GM06990 (cell line): ENCODE data around the gene DAZAP1.

Experiments
- DNase-seq: peaks from one replicate; pipeline ENCODE4 v3.0.0-alpha.2; 2011; ENCODE audit not compliant: insufficient read length; ENCODE audit errors: extremely low read depth
- H3K27me3 ChIP-seq: replicated peaks from 2 replicates; pipeline ENCODE4 v1.6.0; 2011; ENCODE audit warnings: low read length; ENCODE audit not compliant: control insufficient read depth, insufficient read depth
- H3K36me3 ChIP-seq: 2 replicates; pipeline ENCODE4 v1.5.1; 2011; ENCODE audit warnings: low read length; ENCODE audit not compliant: control insufficient read depth, insufficient read depth
- H3K4me3 ChIP-seq: replicated peaks from 2 replicates; pipeline ENCODE4 v1.5.1; 2011; ENCODE audit warnings: low read depth, mild to moderate bottlenecking, control low read depth, low read length
- TF ChIP-seq, protein P1 (sequence below): IDR thresholded peaks from 2 replicates; pipeline ENCODE4 v1.5.1; 2011; ENCODE audit warnings: low read length, control low read depth, mild to moderate bottlenecking, inconsistent platforms; ENCODE audit not compliant: insufficient read depth, poor library complexity, severe bottlenecking

Gene DAZAP1

DNA sequence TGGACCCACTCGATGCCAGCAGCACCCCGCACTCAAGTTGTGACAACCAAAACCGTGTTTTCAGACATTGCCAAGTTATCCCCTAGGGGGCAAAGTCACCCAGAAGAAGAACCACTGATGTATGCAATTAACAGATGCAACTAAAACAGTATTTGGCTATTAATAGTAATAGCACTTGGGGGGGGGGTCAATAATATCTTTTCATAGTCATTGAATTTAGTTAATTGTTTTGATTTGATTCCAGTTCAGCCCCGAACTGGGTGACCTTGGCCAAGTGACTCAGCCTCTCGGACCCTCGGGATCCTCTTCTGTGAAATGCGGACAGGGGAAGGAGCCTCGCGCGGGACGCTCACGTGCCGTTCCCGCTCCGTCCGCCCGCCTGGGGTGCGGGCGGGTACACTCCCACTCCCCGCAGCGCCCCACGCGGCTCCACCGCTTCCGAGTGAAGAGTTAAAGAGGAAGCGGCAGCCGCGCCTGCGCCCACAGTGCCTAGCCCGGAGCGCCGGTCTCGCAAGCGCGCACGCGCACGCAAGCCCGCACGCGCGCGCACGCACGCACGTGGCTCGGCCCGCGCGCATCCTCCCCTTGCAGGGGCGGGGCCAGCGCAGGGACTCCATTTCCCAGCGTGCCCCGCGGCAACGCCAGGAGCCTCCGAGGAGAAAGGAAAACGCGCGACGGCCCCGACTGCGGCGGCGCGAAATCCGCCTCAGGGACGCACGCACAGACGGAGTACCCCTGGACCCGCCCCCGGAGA, 435 bp upstream of the DAZAP1 start:
- peak; percentile 100 for DNase-seq
- Histone ChIP-seq H3K4me3 (peak overlapping the region; percentile 68), H3K27me3 (no peaks in the 10 kb centered on the region), H3K36me3 (peaks cover 10% of the 10 kb centered on the region)
- TF ChIP-seq, protein P1, sequence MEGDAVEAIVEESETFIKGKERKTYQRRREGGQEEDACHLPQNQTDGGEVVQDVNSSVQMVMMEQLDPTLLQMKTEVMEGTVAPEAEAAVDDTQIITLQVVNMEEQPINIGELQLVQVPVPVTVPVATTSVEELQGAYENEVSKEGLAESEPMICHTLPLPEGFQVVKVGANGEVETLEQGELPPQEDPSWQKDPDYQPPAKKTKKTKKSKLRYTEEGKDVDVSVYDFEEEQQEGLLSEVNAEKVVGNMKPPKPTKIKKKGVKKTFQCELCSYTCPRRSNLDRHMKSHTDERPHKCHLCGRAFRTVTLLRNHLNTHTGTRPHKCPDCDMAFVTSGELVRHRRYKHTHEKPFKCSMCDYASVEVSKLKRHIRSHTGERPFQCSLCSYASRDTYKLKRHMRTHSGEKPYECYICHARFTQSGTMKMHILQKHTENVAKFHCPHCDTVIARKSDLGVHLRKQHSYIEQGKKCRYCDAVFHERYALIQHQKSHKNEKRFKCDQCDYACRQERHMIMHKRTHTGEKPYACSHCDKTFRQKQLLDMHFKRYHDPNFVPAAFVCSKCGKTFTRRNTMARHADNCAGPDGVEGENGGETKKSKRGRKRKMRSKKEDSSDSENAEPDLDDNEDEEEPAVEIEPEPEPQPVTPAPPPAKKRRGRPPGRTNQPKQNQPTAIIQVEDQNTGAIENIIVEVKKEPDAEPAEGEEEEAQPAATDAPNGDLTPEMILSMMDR: peak; percentile 50

DNA sequence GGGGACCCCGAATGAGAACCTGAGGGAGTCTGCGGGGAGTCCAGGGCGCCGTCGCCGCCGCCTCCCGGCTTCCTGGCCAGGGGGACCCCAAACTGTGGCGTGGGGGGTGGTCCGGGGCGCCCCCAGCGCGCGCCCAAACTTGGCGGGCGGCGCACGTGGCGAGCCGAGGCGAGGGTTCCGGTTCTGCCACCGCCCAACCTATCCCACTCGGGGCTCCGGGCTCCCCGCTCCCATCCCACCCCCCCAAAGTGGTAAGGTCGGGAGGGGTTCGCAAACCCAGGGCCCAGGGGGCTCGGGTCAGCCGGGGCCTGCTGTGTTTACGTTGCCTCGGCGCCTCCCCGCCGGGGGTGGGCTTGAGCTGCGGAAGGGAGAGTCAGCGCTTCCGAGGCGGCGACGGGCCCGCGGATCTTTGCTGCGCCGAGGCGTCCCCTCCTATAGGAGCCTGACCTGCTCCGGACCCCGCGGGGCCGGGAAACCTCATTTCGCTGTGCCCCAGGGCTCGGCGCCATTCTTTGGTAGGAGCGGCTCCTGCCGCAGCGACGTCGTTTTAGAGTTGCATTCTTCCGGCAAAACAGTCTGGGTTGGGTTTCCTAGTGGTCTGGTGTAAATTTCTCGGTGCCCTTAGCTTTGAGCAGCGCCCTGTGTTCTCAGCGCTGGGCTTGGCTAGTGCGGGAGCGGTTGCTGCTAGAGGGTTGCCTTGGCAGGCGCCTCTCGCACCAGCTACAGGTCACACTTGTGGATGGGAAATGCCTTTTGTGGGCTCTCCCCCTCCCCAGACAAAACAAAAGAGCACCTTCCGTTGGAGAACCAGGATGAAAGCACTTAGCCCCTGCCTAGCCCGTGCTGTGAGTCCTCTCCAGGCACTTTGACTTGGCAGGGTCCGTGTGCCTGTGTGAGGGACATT, 1.2 kb downstream of the DAZAP1 start:
- DNase-seq: peak; percentile 62
- Histone ChIP-seq H3K27me3 (no peaks in the 10 kb centered on the region), H3K4me3 (peak overlapping the region; percentile 84), H3K36me3 (peaks cover 10% of the 10 kb centered on the region)
- TF ChIP-seq, protein P1: no peak

DNA sequence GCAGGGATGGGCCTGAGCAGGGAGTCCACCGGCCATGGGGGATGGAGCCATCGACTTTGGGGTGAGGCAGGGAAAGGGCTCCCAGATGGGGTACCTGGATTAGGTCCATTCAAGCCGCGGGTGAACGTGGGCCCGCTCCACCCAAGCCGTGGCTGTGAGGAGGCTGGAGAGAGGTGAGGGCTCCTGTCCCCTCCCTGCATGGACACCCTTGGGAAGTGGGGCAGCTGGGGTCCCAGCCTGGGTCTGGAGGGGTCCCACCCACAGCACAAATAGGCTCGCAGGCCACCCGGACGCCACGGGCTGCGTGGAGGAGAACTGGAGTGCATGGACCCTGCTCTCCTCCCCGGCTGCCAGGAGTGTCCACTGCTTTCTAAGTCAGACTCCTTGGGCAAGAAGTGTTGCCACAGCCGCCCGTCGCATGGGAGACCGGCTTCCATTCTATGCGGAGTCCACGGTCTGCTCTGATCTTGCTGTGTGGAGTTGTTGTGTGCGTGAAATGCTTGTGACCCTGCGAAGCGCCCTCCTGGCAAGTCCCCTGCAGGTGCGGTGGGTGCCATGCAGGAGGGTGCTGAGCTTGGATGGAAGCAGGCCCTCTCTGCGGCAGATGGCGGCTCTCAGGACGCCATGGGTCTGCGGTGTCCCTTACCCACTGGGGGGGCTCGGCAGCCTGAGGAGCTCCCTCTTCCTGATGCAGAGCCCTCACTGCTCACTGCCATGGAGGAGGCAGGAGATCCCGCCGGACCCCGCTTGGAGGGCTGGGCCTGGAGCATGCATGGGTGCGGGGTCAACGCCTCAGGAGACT, 2.0 kb downstream of the DAZAP1 start:
- no peak for DNase-seq
- Histone ChIP-seq H3K27me3 (no peaks in the 10 kb centered on the region), H3K36me3 (peaks cover 10% of the 10 kb centered on the region), H3K4me3 (peak overlapping the region; percentile 84)
- TF ChIP-seq, protein P1: no peak

DNA sequence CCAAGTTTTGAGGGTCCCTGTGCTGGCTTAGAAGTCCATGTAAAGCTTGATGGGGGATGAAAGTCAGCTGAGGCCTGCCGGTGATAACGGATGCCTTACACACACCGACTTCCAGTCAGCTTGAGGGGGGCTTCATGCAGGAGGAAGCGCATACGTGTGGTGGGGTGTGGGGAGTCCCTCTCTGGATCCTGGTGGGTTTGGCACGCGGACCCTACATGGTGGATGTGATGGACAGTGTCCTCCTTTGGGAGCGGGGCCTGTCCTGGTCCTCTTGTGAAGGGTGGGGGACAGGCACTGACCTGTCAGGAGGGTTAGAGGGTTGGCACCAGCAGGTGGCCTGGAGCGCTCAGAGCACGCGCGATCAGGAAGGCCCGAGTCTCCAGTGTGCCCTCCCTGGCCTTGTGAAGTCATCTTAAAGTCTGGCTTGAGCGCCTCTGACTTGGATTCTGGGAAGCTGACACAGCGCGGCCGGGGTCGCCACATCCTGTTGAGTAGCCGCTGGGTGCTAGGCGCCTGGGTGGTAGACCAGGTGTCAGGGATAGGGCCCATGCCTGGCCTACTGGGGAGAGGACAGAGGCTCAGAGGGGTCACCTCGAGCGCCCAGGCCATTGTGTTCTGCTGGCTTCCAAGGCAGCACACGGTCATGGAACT, 2.9 kb downstream of the DAZAP1 start:
- no peak for DNase-seq
- Histone ChIP-seq H3K36me3 (peaks cover 10% of the 10 kb centered on the region), H3K4me3 (peak overlapping the region; percentile 84; the same call in 1 of the 2 replicates), H3K27me3 (no peaks in the 10 kb centered on the region)
- TF ChIP-seq, protein P1: no peak

DNA sequence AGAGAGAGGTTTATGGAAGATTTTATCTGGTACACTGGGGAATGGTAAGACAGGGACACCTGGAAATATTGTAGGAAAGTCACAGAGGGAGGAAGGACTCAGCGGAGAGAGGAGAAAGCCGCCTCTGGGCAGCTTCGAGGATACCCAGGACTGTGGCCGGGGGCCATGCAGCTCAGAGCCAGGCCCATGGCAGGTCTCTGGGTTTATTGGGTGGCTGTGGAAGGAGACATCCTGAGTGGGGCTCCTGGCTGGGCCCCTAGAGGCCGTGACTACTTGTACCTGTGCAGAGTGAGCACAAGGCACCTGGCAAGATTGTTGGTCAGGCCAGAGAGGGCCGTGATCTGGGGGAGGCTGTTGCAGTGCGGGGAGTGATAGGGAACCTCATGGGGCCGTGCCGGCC, 3.4 kb downstream of the DAZAP1 start:
- Histone ChIP-seq H3K4me3 (no peak overlapping the region), H3K36me3 (peaks cover 13% of the 10 kb centered on the region), H3K27me3 (no peaks in the 10 kb centered on the region)
- no peak for DNase-seq
- TF ChIP-seq, protein P1: no peak
